ENCODE measurements around the gene RTN4.
"Not testable (repeated sequence)": the region's sequence is repeated elsewhere in the genome, so short reads cannot be mapped to it uniquely, and the experiment has no call there.

The RTN4 gene

GRCh38 chr2:55092439-55092838 lies 42.2 kb upstream of the RTN4 start:
- DNase-seq (ENCODE audit: extremely low spot score): no peak
- no peak for TF ChIP-seq CTCF (IDR thresholded peaks at IDR 0.05; ENCODE audit: control extremely low read depth, extremely low read depth, low read depth, missing control alignments)
- POLR2A ChIA-PET: no interaction called here
- CTCF ChIA-PET: interaction anchor here (1.3 kb wide), 1 partner anchor 76 kb away, joined by 4 read pairs; no protein-coding TSS in a partner anchor

GRCh38 chr2:55091681-55092080 lies 41.4 kb upstream of the RTN4 start:
- CTCF ChIA-PET; DNase-seq (ENCODE audit: extremely low spot score); POLR2A ChIA-PET: not testable (repeated sequence)

- no peak for TF ChIP-seq CTCF (IDR thresholded peaks at IDR 0.05; ENCODE audit: control extremely low read depth, extremely low read depth, low read depth, missing control alignments)
- POLR2A ChIA-PET: no interaction called here
- DNase-seq (ENCODE audit: extremely low spot score): no peak
- CTCF ChIA-PET: no interaction called here
Observed at GRCh38 chr2:55090702-55091101, 40.5 kb upstream of the RTN4 start.

- POLR2A ChIA-PET: no interaction called here
- CTCF ChIA-PET: no interaction called here
- TF ChIP-seq CTCF (IDR thresholded peaks at IDR 0.05; ENCODE audit: control extremely low read depth, extremely low read depth, low read depth, missing control alignments): no peak
- DNase-seq (ENCODE audit: extremely low spot score): no peak
Observed at GRCh38 chr2:55089726-55090125, 39.5 kb upstream of the RTN4 start.

GRCh38 chr2:55088400-55088799 lies 38.1 kb upstream of the RTN4 start:
- POLR2A ChIA-PET: no interaction called here
- no peak for DNase-seq (ENCODE audit: extremely low spot score)
- CTCF ChIA-PET: no interaction called here
- no peak for TF ChIP-seq CTCF (IDR thresholded peaks at IDR 0.05; ENCODE audit: control extremely low read depth, extremely low read depth, low read depth, missing control alignments)

- ChIA-PET POLR2A (no interaction called here), CTCF (no interaction called here)
- TF ChIP-seq CTCF (IDR thresholded peaks at IDR 0.05; ENCODE audit: control extremely low read depth, extremely low read depth, low read depth, missing control alignments): no peak
- DNase-seq (ENCODE audit: extremely low spot score): no peak
Observed at GRCh38 chr2:55087936-55088335, 37.7 kb upstream of the RTN4 start.

GRCh38 chr2:55087501-55087900 lies 37.2 kb upstream of the RTN4 start:
- TF ChIP-seq CTCF (IDR thresholded peaks at IDR 0.05; ENCODE audit: control extremely low read depth, extremely low read depth, low read depth, missing control alignments): no peak
- no peak for DNase-seq (ENCODE audit: extremely low spot score)
- ChIA-PET CTCF (no interaction called here), POLR2A (no interaction called here)
